HepG2 (cell line): ENCODE results near the gene PLD3. TPM values are rescaled to one million over a fixed set of nuclear protein-coding genes. Genes with fewer than 3 reads are reported as not detected.

Experiments used
- BRCA1 ChIP-seq: sonication (generic); formaldehyde crosslinking; IDR thresholded peaks from 2 replicates; pipeline ENCODE4 v1.4.0; 2020; ENCODE audit warnings: missing genetic modification reagents
- CBFB ChIP-seq: sonication (generic); formaldehyde crosslinking; IDR thresholded peaks from 2 replicates; pipeline ENCODE4 v1.4.0; 2020; ENCODE audit warnings: missing genetic modification reagents
- CENPT ChIP-seq: sonication (generic); formaldehyde crosslinking; IDR thresholded peaks from 2 replicates; pipeline ENCODE4 v1.8.0; 2022; ENCODE audit warnings: low read depth, mild to moderate bottlenecking, moderate library complexity, missing genetic modification reagents
- ETS1 ChIP-seq: sonication (generic); formaldehyde crosslinking; IDR thresholded peaks from 2 replicates; pipeline ENCODE4 v1.4.0; 2020; ENCODE audit warnings: missing genetic modification reagents
- FOXP4 ChIP-seq: sonication (generic); formaldehyde crosslinking; IDR thresholded peaks from 2 replicates; pipeline ENCODE4 v1.4.0; 2020; ENCODE audit warnings: missing genetic modification reagents
- IRF9 ChIP-seq: sonication (generic); formaldehyde crosslinking; IDR thresholded peaks from 2 replicates; pipeline ENCODE4 v1.8.0; 2022; ENCODE audit warnings: missing genetic modification reagents, mild to moderate bottlenecking, borderline replicate concordance
- MLX ChIP-seq: IDR thresholded peaks from 2 replicates; pipeline ENCODE4 v1.6.1; 2016
- NFRKB ChIP-seq: fragments of 450-650 bp; IDR thresholded peaks from 2 replicates; pipeline ENCODE4 v1.6.1; 2017
- RBFOX2 ChIP-seq: fragments of 200-400 bp; formaldehyde crosslinking; IDR thresholded peaks from 2 replicates; pipeline ENCODE4 v1.6.1; 2017; ENCODE audit warnings: low read depth, mild to moderate bottlenecking, low read length
- SMAD1 ChIP-seq: sonication (generic); formaldehyde crosslinking; IDR thresholded peaks from 2 replicates; pipeline ENCODE4 v1.4.0; 2020; ENCODE audit warnings: missing genetic modification reagents, low read depth, mild to moderate bottlenecking, borderline replicate concordance
- SPEN ChIP-seq: sonication (generic); formaldehyde crosslinking; IDR thresholded peaks from 2 replicates; pipeline ENCODE4 v1.5.1; 2020; ENCODE audit warnings: low read depth, mild to moderate bottlenecking, missing genetic modification reagents
- TAF15 ChIP-seq: fragments of 200-400 bp; formaldehyde crosslinking; IDR thresholded peaks from one replicate; pipeline ENCODE4 v1.6.1; 2018; ENCODE audit warnings: mild to moderate bottlenecking, low read depth, low read length; ENCODE audit not compliant: poor library complexity, severe bottlenecking
- ZBED4 ChIP-seq: sonication (generic); formaldehyde crosslinking; IDR thresholded peaks from 2 replicates; pipeline ENCODE4 v1.4.0; 2020; ENCODE audit warnings: missing genetic modification reagents, borderline replicate concordance
- ZNF687 ChIP-seq: sonication (generic); formaldehyde crosslinking; IDR thresholded peaks from 2 replicates; pipeline ENCODE4 v1.5.1; 2020; ENCODE audit warnings: mild to moderate bottlenecking, missing genetic modification reagents, moderate library complexity
- polyA plus RNA-seq, 8 experiments: library from polyadenylated mRNA; depleted of rRNA in 3 of 8; stranded (reverse) in 7 of 8; unstranded in 1 of 8; fragments of >200 nt; fragmentation: Illumina TruSeq in 4 of 8; extraction: Trizol in 4 of 8; gene quantifications; 2 replicates each; pipeline versions ENCODE4 v1.2.1 to v1.2.3, GENCODE V29; 2011 to 2016; ENCODE audit warnings: low read depth in 4 of 8, missing spikeins in 1 of 8, mixed read lengths in 1 of 8; ENCODE audit not compliant: insufficient read depth in 1 of 8
- total RNA-seq, 5 experiments: library from RNA; depleted of rRNA; stranded (reverse); fragments of >200 nt; fragmentation: Illumina TruSeq; extraction: Trizol; gene quantifications; 2 replicates each; pipeline ENCODE4 v1.2.3, GENCODE V29; 2016; ENCODE audit warnings: low read depth in 1 of 5

PLD3 gene
- total and polyA plus RNA-seq, 2 of the 13 experiments (the other 11 are each of a cell fraction or from before 2014, with no cell fraction given): 45.7 to 164 TPM

GRCh38 chr19:40348125-40348913 lies at the start of gene PLD3, which contains the start of gene C19orf47 (continued):
- TF ChIP-seq ZNF687 (CRISPR knock-in tag) (peak; percentile 89), ETS1 (CRISPR knock-in tag) (no peak), SPEN (CRISPR knock-in tag) (peak; percentile 96), CBFB (CRISPR knock-in tag) (peak; percentile 84), RBFOX2 (peak; percentile 87), BRCA1 (0 out of 2 replicates have a peak, but pooled peaks have one; percentile 60), IRF9 (peak; percentile 85), CENPT (no peak), MLX (peak; percentile 82; the same call in 1 of the 2 replicates), FOXP4 (CRISPR knock-in tag) (peak; percentile 54; the same call in 1 of the 2 replicates), SMAD1 (CRISPR knock-in tag) (peak; percentile 66; the same call in 1 of the 2 replicates), NFRKB (no peak), TAF15 (peak; percentile 71), ZBED4 (CRISPR knock-in tag) (no peak)
